Hepatocyte (in vitro differentiated cells): ENCODE results near the gene ALK.

ENCODE experiments used
- EZH2 ChIP-seq: fragments of 200-600 bp; sonication (generic); IDR thresholded peaks from 2 replicates; pipeline ENCODE4 v1.6.1; 2016; ENCODE audit warnings: antibody characterized with exemption, mild to moderate bottlenecking, borderline replicate concordance
- TF ChIP-seq, protein P1 (sequence below): fragments of 200-600 bp; sonication (generic); IDR thresholded peaks from 2 replicates; pipeline ENCODE4 v1.5.1; 2016; ENCODE audit warnings: antibody characterized with exemption, mild to moderate bottlenecking; ENCODE audit not compliant: poor library complexity

- TF ChIP-seq, protein P1, sequence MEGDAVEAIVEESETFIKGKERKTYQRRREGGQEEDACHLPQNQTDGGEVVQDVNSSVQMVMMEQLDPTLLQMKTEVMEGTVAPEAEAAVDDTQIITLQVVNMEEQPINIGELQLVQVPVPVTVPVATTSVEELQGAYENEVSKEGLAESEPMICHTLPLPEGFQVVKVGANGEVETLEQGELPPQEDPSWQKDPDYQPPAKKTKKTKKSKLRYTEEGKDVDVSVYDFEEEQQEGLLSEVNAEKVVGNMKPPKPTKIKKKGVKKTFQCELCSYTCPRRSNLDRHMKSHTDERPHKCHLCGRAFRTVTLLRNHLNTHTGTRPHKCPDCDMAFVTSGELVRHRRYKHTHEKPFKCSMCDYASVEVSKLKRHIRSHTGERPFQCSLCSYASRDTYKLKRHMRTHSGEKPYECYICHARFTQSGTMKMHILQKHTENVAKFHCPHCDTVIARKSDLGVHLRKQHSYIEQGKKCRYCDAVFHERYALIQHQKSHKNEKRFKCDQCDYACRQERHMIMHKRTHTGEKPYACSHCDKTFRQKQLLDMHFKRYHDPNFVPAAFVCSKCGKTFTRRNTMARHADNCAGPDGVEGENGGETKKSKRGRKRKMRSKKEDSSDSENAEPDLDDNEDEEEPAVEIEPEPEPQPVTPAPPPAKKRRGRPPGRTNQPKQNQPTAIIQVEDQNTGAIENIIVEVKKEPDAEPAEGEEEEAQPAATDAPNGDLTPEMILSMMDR: no peak
- no peak for TF ChIP-seq EZH2
Observed at GRCh38 chr2:29497375-29497774, 424.0 kb downstream of the ALK start.
